Choroid plexus epithelial cell (primary cell): Measurements from ENCODE around the gene DHX57.
A peak's percentile ranks its signal among the peaks of the same experiment; 100 is the strongest.
"Not testable (repeated sequence)": the region's sequence is repeated elsewhere in the genome, so short reads cannot be mapped to it uniquely, and the experiment has no call there.

Source experiments
- DNase-seq: peaks from one replicate; pipeline ENCODE4 v3.0.0-alpha.2; 2010; ENCODE audit warnings: low read depth
- H3K4me3 ChIP-seq: 2 replicates; pipeline ENCODE4 v1.5.1; 2011; ENCODE audit warnings: low read depth, mild to moderate bottlenecking, control low read depth, low read length, moderate library complexity
- TF ChIP-seq, protein P1 (sequence below): conservative IDR thresholded peaks from 2 replicates; pipeline ENCODE4 v1.5.1; 2011; ENCODE audit warnings: low read depth, mild to moderate bottlenecking, control low read depth, inconsistent platforms, low read length, moderate library complexity

Gene DHX57

DNA sequence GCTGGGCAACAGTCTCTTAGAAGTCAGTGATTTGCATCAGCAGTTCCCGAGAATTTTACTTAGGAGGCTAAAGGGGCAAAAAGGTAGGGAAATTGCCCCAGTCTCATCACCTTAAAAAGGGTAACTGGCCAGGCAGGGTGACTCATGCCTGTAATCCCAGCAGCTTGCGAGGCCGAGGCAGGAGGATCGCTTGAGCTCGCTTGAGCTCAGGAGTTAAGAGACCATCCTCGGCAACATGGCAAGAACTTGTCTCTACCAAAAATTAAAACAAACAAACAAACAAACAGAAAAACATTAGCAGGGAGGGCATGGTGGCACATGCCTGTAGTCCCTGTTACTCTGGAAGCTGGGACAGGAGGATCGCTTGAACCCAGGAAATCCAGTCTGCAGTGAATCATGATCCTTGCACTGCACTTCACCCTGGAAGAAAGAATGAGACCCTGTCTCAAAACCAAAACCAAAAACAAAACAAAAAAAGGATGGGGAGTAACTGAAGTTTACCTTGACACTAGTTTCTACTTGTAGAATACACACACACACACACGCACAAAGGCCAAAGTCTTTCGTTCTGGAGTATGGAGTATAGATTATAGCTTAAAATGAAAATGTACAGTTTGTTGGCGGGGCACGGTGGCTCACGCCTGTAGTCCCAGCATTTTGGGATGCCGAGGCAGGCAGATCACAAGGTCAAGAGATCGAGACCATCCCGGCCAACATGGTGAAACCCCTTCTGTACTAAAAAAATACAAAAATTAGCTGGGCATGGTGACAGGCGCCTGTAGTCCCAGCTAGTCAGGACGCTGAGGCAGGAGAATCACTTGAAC is 100.4 kb downstream of the DHX57 start:
- no peak overlapping the region for H3K4me3 ChIP-seq
- DNase-seq: no peak
- TF ChIP-seq, protein P1, sequence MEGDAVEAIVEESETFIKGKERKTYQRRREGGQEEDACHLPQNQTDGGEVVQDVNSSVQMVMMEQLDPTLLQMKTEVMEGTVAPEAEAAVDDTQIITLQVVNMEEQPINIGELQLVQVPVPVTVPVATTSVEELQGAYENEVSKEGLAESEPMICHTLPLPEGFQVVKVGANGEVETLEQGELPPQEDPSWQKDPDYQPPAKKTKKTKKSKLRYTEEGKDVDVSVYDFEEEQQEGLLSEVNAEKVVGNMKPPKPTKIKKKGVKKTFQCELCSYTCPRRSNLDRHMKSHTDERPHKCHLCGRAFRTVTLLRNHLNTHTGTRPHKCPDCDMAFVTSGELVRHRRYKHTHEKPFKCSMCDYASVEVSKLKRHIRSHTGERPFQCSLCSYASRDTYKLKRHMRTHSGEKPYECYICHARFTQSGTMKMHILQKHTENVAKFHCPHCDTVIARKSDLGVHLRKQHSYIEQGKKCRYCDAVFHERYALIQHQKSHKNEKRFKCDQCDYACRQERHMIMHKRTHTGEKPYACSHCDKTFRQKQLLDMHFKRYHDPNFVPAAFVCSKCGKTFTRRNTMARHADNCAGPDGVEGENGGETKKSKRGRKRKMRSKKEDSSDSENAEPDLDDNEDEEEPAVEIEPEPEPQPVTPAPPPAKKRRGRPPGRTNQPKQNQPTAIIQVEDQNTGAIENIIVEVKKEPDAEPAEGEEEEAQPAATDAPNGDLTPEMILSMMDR: no peak

- no peak for DNase-seq
- TF ChIP-seq, protein P1: no peak
- no peak overlapping the region for H3K4me3 ChIP-seq
Observed at GRCh38 chr2:38771632-38772031, 104.1 kb downstream of the DHX57 start.

- no peak for DNase-seq
- TF ChIP-seq, protein P1: no peak
- H3K4me3 ChIP-seq: no peak overlapping the region
Observed at GRCh38 chr2:38765551-38765950, 110.2 kb downstream of the DHX57 start.

- DNase-seq: peak; percentile 63
- TF ChIP-seq, protein P1: no peak
- H3K4me3 ChIP-seq: no peak overlapping the region
Observed at GRCh38 chr2:38765149-38765548, 110.6 kb downstream of the DHX57 start.

DNA sequence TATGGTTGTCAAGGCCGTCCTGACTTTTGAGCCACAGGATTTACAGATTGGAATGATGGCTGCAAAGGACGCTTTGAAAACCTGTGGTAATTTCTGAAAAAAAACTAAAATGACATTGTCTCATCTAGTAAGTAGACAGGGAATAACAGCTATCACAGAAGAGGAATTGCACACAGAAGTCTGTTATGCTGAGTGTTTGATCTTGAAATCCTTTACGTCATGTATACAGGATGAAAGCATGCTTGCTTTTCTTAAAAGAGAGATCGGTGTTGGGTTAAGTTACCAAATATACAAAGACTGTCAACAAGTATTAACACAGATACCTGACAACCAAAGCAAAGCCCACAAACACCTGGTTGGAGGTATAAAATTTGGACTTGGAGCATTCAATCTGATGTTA is 112.0 kb downstream of the DHX57 start:
- DNase-seq: no peak
- TF ChIP-seq, protein P1: no peak
- H3K4me3 ChIP-seq: no peak overlapping the region

DNA sequence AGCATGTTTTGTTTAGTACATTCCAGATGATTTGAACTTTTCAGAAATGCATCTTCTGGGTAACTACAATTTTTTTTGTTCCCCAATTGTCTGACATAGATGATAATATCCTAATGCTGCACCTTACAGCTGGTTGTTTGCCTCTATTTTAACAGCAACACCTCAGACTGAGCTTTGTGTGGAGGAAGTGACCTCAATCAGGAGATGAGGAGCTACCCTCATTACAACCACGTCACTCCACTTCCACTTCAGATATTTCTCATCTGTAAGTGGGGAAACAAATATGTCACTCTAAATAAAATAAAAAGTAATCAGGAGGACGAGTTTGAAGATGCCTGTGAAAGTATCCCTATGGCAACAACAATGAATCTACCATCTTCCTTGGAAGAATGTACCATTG is 112.5 kb downstream of the DHX57 start:
- H3K4me3 ChIP-seq: no peak overlapping the region
- TF ChIP-seq, protein P1: no peak
- no peak for DNase-seq

DNA sequence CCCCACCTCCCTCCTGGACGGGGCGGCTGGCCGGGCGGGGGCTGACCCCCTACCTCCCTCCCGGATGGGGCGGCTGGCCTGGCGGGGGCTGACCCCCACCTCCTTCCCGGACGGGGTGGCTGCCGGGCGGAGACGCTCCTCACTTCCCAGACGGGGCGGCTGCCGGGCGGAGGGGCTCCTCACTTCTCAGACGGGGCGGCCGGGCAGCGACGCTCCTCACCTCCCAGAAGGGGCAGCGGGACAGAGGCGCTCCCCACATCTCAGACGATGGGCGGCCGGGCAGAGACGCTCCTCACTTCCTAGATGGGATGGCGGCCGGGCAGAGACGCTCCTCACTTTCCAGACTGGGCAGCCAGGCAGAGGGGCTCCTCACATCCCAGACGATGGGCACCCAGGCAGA is 119.8 kb downstream of the DHX57 start:
- not testable (repeated sequence) for H3K4me3 ChIP-seq, DNase-seq
